ENCODE data around the gene PACC1.
"Not testable (repeated sequence)": the region's sequence is repeated elsewhere in the genome, so short reads cannot be mapped to it uniquely, and the experiment has no call there.

PACC1 gene

DNA sequence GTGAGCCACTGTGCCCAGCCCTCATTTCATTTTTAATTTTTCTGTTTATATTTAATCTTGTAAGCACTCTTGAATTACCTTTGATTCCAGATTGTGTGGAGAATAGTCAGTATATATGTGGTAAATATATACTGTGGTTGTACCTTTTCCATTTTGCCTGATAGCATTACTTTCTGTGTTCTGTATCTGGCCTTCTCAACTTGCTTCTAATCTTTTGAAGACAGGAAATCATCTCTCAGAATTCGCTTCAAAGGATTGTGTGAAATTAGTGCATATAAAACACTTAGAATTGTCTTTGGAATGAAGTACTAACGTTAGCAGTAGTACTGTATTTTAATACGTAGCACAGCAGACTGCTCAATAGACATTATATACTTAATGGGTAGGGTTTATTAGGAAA, 91.6 kb downstream of the PACC1 start:
- DNase-seq, result no peak

DNA sequence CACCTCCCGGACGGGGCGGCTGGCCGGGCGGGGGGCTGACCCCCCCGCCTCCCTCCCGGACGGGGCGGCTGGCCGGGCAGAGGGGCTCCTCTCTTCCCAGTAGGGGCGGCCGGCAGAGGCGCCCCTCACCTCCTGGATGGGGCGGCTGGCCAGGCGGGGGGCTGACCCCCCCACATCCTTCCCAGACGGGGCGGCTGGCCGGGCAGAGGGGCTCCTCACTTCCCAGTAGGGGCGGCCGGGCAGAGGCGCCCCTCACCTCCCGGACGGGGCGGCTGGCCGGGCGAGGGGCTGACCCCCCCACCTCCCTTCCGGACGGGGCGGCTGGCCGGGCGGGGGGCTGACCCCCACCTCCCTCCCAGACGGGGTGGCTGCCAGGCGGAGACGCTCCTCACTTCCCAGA, 93.7 kb downstream of the PACC1 start:
- DNase-seq, result not testable (repeated sequence)

DNA sequence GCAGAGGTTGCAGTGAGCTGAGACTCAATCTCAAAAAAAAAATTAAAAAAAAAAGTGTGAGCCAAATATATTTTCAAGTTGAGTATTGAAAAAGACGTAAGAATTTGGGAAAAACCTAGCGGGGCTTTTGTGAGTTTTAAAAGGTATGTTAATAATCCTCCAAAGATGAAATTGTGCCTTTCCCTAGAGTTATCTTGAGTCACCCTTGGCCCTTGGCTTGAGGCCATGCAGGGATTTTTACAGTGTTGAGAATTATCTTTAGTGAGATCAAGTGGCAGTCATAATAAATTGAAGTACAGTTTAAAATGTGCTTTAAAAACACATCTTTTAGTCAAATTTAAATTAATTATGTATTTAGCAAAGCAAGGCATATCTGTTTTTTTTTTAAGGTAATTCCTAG, 96.8 kb downstream of the PACC1 start:
- no peak for DNase-seq

DNA sequence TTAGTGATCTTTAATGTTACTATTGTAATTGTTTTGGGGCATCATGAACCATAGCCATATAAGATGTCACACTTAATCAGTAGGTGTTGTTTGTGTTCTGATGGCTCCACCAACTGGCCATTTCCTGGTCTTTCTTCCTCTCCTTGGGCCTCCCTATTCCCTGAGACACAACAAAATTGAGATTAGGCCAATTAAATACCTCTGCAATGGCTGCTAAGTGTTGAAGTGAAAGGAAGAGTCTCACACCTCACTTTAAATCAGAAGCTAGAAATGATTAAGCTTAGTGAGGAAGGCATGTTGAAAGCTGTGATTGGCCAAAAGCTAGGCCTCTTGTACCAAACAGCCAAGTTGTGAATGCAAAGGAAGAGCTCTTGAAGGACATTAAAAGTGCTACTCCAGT, 98.8 kb downstream of the PACC1 start:
- no peak for DNase-seq

DNA sequence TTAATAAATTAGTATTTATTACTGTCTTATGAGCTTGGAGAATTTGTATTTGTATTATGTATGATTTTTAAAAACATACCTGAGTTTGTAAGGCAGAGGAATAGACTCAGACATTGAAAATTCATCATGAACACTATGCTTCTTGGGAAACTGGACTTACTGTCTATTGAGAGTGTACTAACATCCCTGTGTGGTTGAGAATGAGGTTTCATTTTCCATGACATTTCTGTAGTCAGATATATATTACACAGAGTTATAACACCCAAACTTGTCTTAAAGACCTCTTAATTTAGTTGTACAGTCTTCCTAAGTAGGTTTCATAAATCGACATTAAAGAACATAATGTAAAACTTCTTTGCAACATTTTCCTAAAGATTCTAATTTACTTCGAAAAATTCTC, 99.5 kb downstream of the PACC1 start:
- no peak for DNase-seq

Data from stimulated activated naive CD4-positive, alpha-beta T cell treated with Interleukin-2 at 50 U/mL for 16 hours (primary cell).